Natural killer cell (primary cell): ENCODE results near the gene UBXN2A. TPM values are rescaled to one million over a fixed set of nuclear protein-coding genes. Genes with fewer than 3 reads are reported as not detected.

Experiments used
- ATAC-seq, 3 donors: fragments of 150-1000 bp in 2 of 3; fragments of 200-7000 bp in 1 of 3; cut with Tn5 transposase; 1 replicate in 1 of 3; 2 replicates in 2 of 3; pipeline ENCODE4 v1.10.0; 2021; ENCODE audit warnings: mild to moderate bottlenecking in 2 of 3, moderate library complexity in 2 of 3
- DNase-seq, 2 donors: peaks; one replicate each; pipeline versions ENCODE4 v3.0.0 to v3.0.0-alpha.2; 2013 to 2021; ENCODE audit warnings: mixed read lengths in 1 of 2
- H3K27ac ChIP-seq: one replicate; pipeline ENCODE4 v1.5.1; 2013; ENCODE audit warnings: mild to moderate bottlenecking, low read length
- H3K27me3 ChIP-seq: one replicate; pipeline ENCODE4 v1.6.1; 2013; ENCODE audit warnings: low read length; ENCODE audit not compliant: control insufficient read depth, insufficient read depth
- H3K36me3 ChIP-seq: one replicate; pipeline ENCODE4 v1.6.1; 2013; ENCODE audit warnings: low read length; ENCODE audit not compliant: control insufficient read depth, insufficient read depth
- H3K4me1 ChIP-seq: one replicate; pipeline ENCODE4 v1.6.1; 2013; ENCODE audit warnings: low read length; ENCODE audit not compliant: control insufficient read depth, insufficient read depth
- H3K4me3 ChIP-seq: one replicate; pipeline ENCODE4 v1.5.1; 2013; ENCODE audit warnings: low read length
- H3K9me3 ChIP-seq: one replicate; pipeline ENCODE4 v1.6.1; 2013; ENCODE audit warnings: low read length; ENCODE audit not compliant: control insufficient read depth, insufficient read depth
- H3K27ac Mint-ChIP-seq, 2 donors: one replicate each; pipeline ENCODE4 v1.8.0; 2022; ENCODE audit warnings: mild to moderate bottlenecking in 2 of 2, mixed read lengths in 2 of 2, moderate library complexity in 1 of 2
- H3K27me3 Mint-ChIP-seq, 2 donors: one replicate each; pipeline ENCODE4 v1.8.0; 2022; ENCODE audit warnings: low read depth in 2 of 2, mixed read lengths in 2 of 2
- H3K36me3 Mint-ChIP-seq: one replicate; pipeline ENCODE4 v1.8.0; 2022; ENCODE audit warnings: mixed read lengths
- H3K4me1 Mint-ChIP-seq, 2 donors: one replicate each; pipeline ENCODE4 v1.8.0; 2022; ENCODE audit warnings: mixed read lengths in 2 of 2
- H3K4me3 Mint-ChIP-seq: one replicate; pipeline ENCODE4 v1.8.0; 2022; ENCODE audit warnings: mild to moderate bottlenecking, moderate library complexity, mixed read lengths
- H3K9me3 Mint-ChIP-seq, 2 donors: one replicate each; pipeline ENCODE4 v1.8.0; 2022; ENCODE audit warnings: mixed read lengths in 2 of 2
- WGBS: methylation state at CpG from one replicate; pipeline ENCODE4 v1.1.7; 2013; ENCODE audit warnings: missing lambda C conversion rate; ENCODE audit not compliant: insufficient coverage; 5-methylcytosine and 5-hydroxymethylcytosine counted together
- intact Hi-C: fragments of 100-400 bp; cut with micrococcal nuclease; formaldehyde crosslinking; loops from one replicate; pipeline ENCODE4 v1.14.2; 2022
- total RNA-seq, 4 donors: library from RNA; stranded (reverse); fragments of 120-200 nt in 1 of 4; gene quantifications; one replicate each; pipeline versions ENCODE4 v1.2.3 to v1.2.4, GENCODE V29; 2013 to 2022
- TF ChIP-seq, protein P1 (sequence below): fragments of 200-600 bp; IDR thresholded peaks from one replicate; pipeline ENCODE4 v1.8.0; 2022; ENCODE audit warnings: antibody characterized with exemption

Gene UBXN2A
- total RNA-seq, 3 donors from 2014 or later (not counting 1 experiment from before 2014, with no cell fraction given) = 14.7 to 18.0 (median 16.2) TPM

DNA sequence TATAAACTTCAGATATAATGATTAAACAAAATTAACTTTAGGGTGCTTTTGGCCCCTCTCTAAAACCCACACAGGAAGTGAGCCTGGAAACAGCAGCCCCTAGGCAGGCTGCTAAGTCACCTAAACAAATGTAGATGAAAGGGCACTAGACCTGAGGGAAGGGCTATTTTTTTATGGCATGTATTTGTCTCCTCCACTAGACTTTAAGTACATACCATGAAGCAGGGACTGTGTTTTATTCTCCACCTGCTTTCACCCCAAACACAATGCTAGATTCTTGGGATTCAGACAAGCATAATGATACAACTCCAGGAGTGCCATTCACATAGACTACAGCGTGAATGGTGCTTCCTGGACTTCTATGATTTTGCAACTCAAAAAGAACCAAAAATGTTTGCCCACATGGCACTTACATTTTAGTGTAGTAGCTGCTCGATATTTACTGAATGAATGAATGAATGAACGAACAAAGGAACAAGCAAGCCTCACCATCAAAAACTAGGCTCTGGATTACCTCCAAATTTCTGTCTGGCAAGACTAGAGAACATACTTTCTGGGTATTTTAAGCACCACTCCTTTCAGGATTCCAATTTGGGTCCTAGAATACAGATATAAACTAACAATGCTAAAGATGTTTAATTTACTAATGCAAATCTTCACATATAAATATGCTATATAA lies 23.4 kb upstream of the UBXN2A start:
- Mint-ChIP-seq H3K27ac (peak overlapping the region; percentile 71 to 76), H3K36me3 (no peaks in the 10 kb centered on the region), H3K27me3 (no peaks in the 10 kb centered on the region), H3K4me3 (peak overlapping the region; percentile 8), H3K9me3 (no peaks in the 10 kb centered on the region), H3K4me1 (peaks cover 49 to 68% of the 10 kb centered on the region in 2 donors)
- no peaks in the 10 kb centered on the region for H3K36me3 ChIP-seq
- WGBS = 63% methylated on average over 3 of the region's 3 CpGs
- no peaks in the 10 kb centered on the region for H3K9me3 ChIP-seq
- H3K27me3 ChIP-seq = no peaks in the 10 kb centered on the region
- DNase-seq = peak in 1 of 2 donors; percentile 42
- no peak overlapping the region for H3K27ac ChIP-seq
- peak in 2 of 3 donors; percentile 50 to 72 for ATAC-seq
- H3K4me1 ChIP-seq = peaks cover 9% of the 10 kb centered on the region
- TF ChIP-seq, protein P1, sequence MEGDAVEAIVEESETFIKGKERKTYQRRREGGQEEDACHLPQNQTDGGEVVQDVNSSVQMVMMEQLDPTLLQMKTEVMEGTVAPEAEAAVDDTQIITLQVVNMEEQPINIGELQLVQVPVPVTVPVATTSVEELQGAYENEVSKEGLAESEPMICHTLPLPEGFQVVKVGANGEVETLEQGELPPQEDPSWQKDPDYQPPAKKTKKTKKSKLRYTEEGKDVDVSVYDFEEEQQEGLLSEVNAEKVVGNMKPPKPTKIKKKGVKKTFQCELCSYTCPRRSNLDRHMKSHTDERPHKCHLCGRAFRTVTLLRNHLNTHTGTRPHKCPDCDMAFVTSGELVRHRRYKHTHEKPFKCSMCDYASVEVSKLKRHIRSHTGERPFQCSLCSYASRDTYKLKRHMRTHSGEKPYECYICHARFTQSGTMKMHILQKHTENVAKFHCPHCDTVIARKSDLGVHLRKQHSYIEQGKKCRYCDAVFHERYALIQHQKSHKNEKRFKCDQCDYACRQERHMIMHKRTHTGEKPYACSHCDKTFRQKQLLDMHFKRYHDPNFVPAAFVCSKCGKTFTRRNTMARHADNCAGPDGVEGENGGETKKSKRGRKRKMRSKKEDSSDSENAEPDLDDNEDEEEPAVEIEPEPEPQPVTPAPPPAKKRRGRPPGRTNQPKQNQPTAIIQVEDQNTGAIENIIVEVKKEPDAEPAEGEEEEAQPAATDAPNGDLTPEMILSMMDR = no peak
- intact Hi-C loops = no loop called here
- no peak overlapping the region for H3K4me3 ChIP-seq

DNA sequence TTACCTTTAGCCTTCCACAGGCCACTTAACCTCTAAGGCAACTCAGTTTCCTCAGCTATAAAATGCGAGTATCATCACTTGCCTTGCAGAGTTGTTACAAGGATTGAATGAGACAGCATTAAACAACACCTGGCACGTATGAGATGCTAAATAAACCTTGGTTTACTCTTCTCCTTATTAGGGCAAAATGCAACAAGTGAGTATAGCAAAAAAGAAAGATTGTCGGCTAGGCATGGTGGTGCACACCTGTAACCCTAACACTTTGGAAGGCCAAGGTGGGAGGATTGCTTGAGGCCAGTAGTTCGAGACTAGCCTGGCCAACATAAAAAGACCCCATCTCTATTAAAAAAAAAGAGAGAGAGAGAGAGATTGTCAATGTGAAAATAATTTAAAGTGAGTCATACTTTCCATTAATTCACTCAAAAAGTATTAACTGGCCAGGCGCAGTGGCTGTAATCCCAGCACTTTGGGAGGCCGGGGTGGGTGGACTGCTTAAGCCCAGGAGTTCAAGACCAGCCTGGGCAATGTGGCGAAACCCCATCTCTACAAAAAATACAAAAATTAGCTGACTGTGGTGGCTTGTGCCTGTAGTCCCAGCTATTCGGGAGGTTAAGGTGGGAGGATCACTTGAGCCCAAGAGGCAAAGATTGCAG lies 21.3 kb upstream of the UBXN2A start:
- no peaks in the 10 kb centered on the region for H3K27me3 ChIP-seq
- peaks cover 10% of the 10 kb centered on the region for H3K4me1 ChIP-seq
- H3K36me3 Mint-ChIP-seq = no peaks in the 10 kb centered on the region
- H3K9me3 Mint-ChIP-seq = no peaks in the 10 kb centered on the region
- TF ChIP-seq, protein P1 = no peak
- H3K27me3 Mint-ChIP-seq = no peaks in the 10 kb centered on the region
- 75% methylated on average over 6 of the region's 8 CpGs for WGBS
- H3K27ac ChIP-seq = no peak overlapping the region
- H3K4me3 ChIP-seq = no peak overlapping the region
- H3K4me3 Mint-ChIP-seq = no peak overlapping the region
- H3K36me3 ChIP-seq = no peaks in the 10 kb centered on the region
- ATAC-seq = no peak
- intact Hi-C loops = no loop called here
- peaks cover 61 to 77% of the 10 kb centered on the region in 2 donors for H3K4me1 Mint-ChIP-seq
- peak overlapping the region in 1 of 2 donors; percentile 2 for H3K27ac Mint-ChIP-seq
- DNase-seq = no peak
- no peaks in the 10 kb centered on the region for H3K9me3 ChIP-seq

DNA sequence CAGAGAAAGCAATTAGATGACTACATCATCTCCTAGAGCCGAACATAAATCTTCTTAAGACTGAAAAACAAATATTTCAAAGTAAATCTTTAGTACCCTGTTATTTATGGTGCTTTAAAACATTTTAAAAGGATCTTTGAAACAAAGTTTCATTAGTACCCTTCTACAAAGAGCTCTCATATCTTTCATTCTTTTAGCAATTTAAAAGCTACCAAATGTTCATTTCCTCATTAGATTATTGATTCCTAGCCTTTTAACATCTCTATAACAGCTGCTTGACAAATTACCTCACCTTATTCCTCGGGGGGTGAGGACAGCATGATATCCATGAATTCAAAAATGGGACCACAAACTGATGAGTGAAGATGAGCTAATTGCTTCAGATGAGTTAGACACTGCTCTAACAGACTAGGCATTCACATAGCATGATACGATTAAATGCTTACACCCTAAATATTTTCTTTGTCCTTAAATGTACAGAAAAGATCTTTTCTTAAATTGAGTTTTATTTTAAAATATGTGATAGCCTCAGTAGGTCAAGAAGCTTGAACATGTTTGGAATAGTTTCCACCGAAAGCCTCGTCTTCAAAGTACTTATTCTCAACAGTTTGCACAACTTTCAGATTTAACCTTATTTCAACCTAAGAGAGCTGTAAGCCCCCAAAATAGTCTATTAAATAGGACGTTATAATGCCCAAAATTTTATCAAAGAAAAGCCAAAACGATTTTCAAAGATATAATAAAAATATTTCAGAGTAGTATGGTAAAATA lies 15.5 kb upstream of the UBXN2A start:
- no peaks in the 10 kb centered on the region for H3K27me3 ChIP-seq
- Mint-ChIP-seq H3K27me3 (no peaks in the 10 kb centered on the region), H3K36me3 (no peaks in the 10 kb centered on the region), H3K9me3 (no peaks in the 10 kb centered on the region), H3K4me3 (peak overlapping the region; percentile 98), H3K27ac (peak overlapping the region; percentile 99 to 100), H3K4me1 (peaks cover 62 to 69% of the 10 kb centered on the region in 2 donors)
- DNase-seq (no peak), ATAC-seq (no peak)
- WGBS = 71% methylated on average over 3 of the region's 7 CpGs
- no peaks in the 10 kb centered on the region for H3K9me3 ChIP-seq
- TF ChIP-seq, protein P1 = no peak
- intact Hi-C loops = no loop called here
- peaks cover 23% of the 10 kb centered on the region for H3K4me1 ChIP-seq
- peak overlapping the region; percentile 24 for H3K27ac ChIP-seq
- no peaks in the 10 kb centered on the region for H3K36me3 ChIP-seq
- no peak overlapping the region for H3K4me3 ChIP-seq
